AG10803 (cell line): Measurements from ENCODE around the gene NTRK2.

ENCODE experiments used
- DNase-seq: peaks from one replicate; pipeline ENCODE4 v3.0.0; 2010; ENCODE audit warnings: low read depth
- H3K4me3 ChIP-seq: 2 replicates; pipeline ENCODE4 v1.5.1; 2011; ENCODE audit warnings: mild to moderate bottlenecking, low read length, control low read depth
- TF ChIP-seq, protein P1 (sequence below): conservative IDR thresholded peaks from 2 replicates; pipeline ENCODE4 v1.5.1; 2011; ENCODE audit warnings: mild to moderate bottlenecking, low read length, control low read depth, inconsistent platforms

Gene NTRK2

DNA sequence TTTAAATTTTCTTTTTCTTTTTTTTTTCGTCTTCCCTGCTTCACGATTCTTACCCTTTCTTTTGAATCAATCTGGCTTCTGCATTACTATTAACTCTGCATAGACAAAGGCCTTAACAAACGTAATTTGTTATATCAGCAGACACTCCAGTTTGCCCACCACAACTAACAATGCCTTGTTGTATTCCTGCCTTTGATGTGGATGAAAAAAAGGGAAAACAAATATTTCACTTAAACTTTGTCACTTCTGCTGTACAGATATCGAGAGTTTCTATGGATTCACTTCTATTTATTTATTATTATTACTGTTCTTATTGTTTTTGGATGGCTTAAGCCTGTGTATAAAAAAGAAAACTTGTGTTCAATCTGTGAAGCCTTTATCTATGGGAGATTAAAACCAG lies 352.2 kb downstream of the NTRK2 start:
- no peak overlapping the region for H3K4me3 ChIP-seq
- TF ChIP-seq, protein P1, sequence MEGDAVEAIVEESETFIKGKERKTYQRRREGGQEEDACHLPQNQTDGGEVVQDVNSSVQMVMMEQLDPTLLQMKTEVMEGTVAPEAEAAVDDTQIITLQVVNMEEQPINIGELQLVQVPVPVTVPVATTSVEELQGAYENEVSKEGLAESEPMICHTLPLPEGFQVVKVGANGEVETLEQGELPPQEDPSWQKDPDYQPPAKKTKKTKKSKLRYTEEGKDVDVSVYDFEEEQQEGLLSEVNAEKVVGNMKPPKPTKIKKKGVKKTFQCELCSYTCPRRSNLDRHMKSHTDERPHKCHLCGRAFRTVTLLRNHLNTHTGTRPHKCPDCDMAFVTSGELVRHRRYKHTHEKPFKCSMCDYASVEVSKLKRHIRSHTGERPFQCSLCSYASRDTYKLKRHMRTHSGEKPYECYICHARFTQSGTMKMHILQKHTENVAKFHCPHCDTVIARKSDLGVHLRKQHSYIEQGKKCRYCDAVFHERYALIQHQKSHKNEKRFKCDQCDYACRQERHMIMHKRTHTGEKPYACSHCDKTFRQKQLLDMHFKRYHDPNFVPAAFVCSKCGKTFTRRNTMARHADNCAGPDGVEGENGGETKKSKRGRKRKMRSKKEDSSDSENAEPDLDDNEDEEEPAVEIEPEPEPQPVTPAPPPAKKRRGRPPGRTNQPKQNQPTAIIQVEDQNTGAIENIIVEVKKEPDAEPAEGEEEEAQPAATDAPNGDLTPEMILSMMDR: no peak
- no peak for DNase-seq

DNA sequence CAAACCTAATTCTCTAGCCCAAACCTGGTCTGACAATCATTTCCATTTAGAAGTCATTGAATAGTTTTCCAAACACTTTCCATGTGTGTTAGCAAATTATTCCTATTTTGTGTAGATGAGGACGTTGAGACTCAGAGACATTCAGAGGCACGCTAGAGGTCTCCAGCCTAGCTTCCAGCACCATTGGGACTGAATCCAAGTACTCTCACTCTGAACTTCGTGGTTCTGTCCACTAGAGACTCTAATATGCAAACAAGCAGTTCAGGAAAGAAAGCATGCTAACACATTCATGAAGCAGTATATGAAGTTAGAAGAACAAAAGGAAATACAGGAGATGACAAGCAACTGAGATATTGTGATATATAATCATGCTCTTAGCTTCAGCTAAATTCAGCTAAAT lies 354.8 kb downstream of the NTRK2 start:
- H3K4me3 ChIP-seq: no peak overlapping the region
- no peak for DNase-seq
- TF ChIP-seq, protein P1: no peak

DNA sequence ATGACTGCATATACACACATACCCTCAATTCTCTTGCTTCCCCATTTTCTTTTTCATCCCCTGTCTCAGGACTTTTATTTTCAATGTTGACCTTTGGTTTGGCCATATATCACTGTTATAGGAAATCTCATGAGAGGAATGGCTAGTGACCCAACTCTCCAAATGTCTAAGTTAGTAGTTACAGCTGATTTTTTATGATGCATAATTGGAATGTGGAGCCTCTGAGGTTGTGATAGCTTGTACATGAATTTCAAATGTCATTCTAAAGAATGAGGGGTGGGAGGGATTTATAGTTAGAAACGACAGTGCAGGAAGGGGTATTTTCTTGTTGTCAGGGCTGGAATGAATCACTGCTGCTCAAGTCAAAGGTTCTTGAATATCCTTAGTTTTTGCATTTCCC lies 356.1 kb downstream of the NTRK2 start:
- no peak for DNase-seq
- TF ChIP-seq, protein P1: no peak

DNA sequence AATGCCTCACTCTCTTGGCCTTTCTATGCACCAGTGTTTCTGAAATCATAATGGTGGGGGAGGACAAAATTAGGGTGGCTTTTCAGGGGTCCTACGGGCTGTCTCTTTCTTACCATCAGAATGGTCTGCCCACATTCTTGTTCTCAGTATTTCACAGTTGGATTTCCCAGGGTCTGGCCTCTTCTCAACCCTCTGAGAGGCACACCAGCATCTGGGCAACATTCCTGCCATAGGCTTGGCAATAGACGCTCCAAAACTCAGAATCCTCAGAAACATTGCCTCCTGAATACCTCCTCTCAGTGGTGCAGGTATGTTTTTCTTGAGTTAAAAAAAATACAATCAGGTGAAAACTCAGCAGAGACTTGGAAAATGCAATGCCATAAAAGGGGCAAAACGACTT lies 358.3 kb downstream of the NTRK2 start:
- TF ChIP-seq, protein P1: no peak
- no peak for DNase-seq
- H3K4me3 ChIP-seq: no peak overlapping the region

More for the DNA sequence above, 356.1 kb downstream of the NTRK2 start:
- no peak overlapping the region for H3K4me3 ChIP-seq

DNA sequence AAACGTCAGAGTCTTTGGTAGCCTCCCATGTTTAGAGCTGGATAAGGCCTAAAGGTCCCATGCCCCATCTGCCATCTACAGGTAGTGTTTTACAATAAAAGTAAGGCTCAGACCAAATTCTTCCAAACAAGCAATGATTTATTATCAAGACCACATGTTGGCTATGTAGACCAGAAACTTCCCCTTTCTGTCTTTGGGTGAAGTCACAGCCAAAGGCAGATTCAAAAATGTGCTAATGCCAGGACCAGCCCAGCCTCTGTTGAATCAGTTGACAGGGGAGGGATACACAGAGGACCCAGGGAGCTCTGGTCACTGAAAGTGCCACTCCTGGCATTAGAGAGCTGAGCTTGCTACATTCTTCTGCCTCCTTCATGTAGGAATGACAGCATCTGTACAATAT lies 360.8 kb downstream of the NTRK2 start:
- no peak for DNase-seq
- H3K4me3 ChIP-seq: no peak overlapping the region
- TF ChIP-seq, protein P1: no peak

DNA sequence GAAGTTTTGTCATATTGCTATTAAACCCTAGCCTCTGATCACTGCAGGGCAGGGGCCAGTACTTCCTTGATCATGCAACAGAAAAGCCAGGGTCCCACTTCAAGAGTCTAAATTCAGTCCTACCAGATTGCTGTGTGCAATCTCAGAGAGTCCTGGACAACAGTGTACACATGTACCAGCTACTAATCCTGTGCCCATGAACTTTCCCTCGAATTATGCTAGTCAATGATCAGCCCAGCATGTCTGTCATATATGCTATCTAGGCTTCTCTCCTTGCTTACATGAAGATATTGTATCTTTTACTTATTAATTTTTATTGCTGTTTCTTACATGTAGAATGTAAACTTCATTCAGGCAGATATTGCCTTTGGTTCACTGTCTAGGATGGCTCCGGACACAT lies 367.0 kb downstream of the NTRK2 start:
- TF ChIP-seq, protein P1: no peak
- no peak for DNase-seq

DNA sequence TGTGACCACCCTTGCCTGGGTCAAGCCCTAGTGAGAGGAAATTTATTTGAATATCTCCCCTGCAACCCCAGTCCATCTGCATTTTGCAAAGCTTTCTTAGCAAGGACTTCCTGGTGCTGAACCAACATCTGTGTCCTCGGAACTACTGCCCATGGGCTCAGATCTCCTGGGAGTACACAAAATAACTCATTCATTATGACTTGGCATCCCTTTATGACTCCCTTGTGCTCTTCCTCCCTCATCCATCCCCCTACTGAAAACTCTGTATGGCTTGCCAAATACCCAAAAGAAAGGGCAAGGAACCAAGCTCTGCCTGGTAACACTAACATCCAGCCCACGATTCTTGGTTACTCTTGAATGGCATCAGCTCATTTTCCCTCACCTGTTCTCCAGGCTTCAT lies 368.5 kb downstream of the NTRK2 start:
- no peak for DNase-seq
- TF ChIP-seq, protein P1: no peak

More for the DNA sequence above, 367.0 kb downstream of the NTRK2 start:
- H3K4me3 ChIP-seq: no peak overlapping the region

More for the DNA sequence above, 368.5 kb downstream of the NTRK2 start:
- no peak overlapping the region for H3K4me3 ChIP-seq
